GM13976 (cell line): ENCODE data around the gene NANS.
"Not testable (repeated sequence)": the region's sequence is repeated elsewhere in the genome, so short reads cannot be mapped to it uniquely, and the experiment has no call there.

Source experiments
- DNase-seq: peaks from one replicate; pipeline ENCODE4 v3.0.0; 2012; ENCODE audit warnings: low spot score
- in situ Hi-C: fragments of 300-500 bp; cut with MboI; formaldehyde crosslinking; loops from one replicate; pipeline ENCODE4 v1.12.0; 2022; ENCODE audit warnings: low sequenced_read_pairs, mixed read lengths, inconsistent platforms; ENCODE audit not compliant: unreplicated experiment
- TF ChIP-seq, protein P1 (sequence below): IDR thresholded peaks from 2 replicates; pipeline ENCODE4 v1.5.1; 2012; ENCODE audit warnings: borderline replicate concordance, mild to moderate bottlenecking; ENCODE audit not compliant: insufficient read depth; ENCODE audit errors: extremely low read depth, missing control alignments, control extremely low read depth

Gene NANS

DNA sequence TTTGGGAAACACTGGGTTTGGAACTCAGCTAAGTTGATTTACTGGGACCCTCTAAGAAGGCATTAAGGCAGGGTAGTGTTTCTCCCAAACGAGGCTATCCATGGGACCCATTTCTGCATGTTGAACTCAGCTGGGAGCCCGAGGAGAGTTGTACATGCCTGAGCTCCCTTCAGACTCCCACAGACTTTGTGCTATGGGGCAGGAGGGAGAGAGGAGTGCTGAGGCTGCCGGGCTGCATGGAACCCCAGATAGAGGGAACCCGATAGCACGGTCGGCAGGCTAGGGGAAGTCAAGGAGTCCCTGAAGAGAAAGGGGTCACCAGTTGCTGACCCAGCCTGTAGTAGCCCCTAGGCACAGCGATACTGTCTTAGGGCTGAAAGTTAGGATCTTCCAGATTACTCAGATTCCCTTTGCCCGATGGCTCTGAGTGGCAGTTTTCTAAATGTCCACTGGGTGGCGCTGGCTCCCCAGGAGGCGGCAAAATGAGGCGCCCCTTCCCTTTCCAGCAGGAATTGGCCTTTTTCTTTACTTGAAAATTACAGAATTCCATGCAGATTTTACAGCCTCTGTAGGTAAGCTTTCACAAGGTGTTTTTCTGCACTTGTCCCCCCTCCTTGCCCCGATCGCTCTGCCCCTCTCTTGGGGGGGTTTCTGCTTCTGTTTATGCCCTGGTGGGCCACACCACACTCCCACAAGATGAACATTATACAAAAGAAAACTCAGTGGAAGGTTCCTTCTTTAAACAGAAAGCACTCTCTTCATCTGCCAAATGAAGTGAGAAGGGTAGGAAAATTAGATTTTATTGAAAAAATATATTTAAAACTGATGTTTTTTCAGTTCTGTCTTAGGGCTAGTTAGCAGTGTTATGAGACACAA, 17.8 kb downstream of the NANS start:
- in situ Hi-C loops: loop anchor here (5.0 kb wide), 1 partner anchor 183 kb away; the partner anchor contains the start of gene TBC1D2
- TF ChIP-seq, protein P1, sequence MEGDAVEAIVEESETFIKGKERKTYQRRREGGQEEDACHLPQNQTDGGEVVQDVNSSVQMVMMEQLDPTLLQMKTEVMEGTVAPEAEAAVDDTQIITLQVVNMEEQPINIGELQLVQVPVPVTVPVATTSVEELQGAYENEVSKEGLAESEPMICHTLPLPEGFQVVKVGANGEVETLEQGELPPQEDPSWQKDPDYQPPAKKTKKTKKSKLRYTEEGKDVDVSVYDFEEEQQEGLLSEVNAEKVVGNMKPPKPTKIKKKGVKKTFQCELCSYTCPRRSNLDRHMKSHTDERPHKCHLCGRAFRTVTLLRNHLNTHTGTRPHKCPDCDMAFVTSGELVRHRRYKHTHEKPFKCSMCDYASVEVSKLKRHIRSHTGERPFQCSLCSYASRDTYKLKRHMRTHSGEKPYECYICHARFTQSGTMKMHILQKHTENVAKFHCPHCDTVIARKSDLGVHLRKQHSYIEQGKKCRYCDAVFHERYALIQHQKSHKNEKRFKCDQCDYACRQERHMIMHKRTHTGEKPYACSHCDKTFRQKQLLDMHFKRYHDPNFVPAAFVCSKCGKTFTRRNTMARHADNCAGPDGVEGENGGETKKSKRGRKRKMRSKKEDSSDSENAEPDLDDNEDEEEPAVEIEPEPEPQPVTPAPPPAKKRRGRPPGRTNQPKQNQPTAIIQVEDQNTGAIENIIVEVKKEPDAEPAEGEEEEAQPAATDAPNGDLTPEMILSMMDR: peak; percentile 88
- peak; percentile 77 for DNase-seq

DNA sequence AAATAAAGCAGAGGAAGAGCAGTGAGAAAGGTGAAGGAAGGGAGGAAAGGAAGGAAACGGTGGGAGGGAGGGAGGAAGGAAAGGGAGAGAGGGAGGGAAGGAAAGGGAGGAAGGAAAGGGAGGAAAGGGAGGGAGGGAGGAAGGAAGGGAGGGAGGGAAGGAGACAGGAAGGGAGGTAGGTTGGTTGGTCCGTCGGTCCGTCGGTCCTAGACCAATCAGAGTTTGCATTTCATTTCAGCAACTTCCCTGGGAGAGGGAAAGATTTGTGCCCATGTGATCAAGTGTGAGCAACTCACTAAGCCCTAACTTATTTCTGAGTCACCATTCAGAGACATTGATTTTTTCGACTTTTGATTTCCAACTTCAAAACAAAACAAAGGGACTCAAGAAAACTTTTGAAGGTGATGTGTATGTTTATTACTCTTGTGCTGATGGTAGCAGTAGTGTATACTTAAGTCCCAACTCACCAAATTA, 18.8 kb downstream of the NANS start:
- TF ChIP-seq, protein P1: no peak
- no peak for DNase-seq
- in situ Hi-C loops: no loop called here

DNA sequence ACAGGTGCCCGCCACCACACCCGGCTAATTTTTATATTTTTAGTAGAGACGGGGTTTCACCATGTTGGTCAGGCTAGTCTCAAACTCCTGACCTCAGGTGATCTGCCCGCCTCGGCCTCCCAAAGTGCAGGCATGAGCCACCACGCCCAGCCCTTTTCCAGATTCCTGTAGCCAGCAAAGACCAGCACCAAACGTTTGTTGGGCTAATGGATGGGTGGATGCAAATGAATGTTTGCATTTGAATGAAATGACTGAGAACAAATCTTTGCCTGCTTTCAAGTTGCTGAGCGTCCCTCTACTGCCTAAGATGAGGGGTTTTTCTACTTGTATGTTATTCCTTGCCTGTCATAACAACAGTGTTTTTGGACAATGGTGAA, 20.0 kb downstream of the NANS start:
- in situ Hi-C loops, DNase-seq: not testable (repeated sequence)

DNA sequence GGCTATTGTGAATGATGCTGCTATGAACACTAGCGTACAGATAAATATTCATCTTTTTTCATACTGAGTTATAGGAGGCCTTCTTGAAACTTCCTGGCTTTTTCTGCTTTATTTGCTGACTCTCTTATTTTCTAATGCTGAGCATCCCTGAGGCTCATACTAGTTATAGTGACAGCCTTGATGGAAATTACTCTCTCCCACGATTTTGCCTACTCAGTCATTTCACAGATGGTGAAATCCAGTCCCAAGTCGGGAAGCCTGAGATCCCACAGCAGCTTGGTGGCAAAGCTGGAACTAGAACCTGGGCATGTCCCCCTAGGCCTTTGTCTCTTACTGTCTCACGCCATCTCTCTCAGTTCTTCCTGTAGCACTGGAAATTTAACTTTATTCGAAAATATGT, 22.4 kb downstream of the NANS start:
- TF ChIP-seq, protein P1: no peak
- DNase-seq: no peak
- in situ Hi-C loops: no loop called here

DNA sequence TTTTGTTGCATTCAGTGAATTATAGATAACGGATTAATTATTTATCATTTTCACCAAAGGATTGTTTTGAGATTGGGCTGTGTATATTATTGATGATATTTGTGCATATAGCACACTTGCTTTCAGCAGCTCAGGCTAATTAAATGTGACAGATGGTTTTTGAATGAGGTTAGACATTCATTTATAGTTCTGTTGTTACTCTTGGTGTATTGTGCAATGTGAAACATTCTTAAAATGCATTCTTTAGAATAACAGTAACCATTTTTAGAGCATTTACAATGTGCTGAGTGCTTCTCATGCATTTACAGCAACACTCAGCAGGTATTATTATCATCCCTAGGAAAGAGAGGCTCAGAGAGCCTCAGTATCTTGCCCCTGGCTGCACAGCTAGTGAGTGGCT, 23.8 kb downstream of the NANS start:
- in situ Hi-C loops: no loop called here
- no peak for DNase-seq

DNA sequence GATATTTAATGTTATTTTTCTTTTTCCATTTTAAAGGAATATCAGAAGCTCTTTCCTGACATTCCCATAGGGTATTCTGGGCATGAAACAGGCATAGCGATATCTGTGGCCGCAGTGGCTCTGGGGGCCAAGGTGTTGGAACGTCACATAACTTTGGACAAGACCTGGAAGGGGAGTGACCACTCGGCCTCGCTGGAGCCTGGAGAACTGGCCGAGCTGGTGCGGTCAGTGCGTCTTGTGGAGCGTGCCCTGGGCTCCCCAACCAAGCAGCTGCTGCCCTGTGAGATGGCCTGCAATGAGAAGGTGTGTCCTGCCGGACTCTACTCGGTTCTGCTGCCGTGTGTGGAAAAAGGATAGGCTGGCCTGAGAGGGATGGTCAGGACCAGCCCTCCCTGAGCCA, 24.2 kb downstream of the NANS start:
- in situ Hi-C loops: no loop called here
- TF ChIP-seq, protein P1: no peak

More for the DNA sequence above, 23.8 kb downstream of the NANS start:
- TF ChIP-seq, protein P1: no peak

DNA sequence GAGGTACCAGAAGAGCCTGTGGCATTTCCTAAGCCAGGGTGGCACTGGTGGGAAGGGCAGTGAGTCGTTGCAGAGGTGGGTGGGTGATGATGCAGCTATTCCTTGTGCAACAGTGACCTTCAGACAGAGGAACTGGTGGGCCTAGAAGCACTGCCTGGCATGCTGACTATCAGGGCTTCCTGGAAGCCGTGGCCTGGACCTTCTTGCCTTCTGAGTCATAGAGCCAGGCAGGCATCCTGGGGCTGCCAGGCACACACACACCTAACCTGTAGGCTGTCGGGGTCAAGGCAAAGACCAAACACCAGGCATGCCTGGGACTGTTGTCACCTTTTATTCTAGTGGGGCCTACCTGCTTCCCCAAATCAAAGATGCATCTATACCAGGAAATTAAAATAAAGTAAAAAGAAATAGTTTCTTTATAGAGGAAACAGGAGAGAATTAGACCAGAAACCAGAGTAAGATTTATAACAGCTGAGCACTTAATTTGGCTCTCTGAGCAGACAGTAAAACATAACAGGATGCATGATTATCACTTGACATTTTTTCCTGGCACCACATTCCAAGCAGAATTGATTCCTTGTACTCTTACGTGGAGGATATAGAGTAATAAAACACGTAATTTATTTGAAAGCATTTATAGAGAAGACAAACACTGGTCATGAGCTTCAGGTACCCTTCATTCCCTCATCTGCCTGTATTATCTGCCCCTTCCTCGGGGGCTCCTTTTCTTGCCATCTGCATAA, 25.1 kb downstream of the NANS start:
- TF ChIP-seq, protein P1: no peak
- in situ Hi-C loops: no loop called here
- no peak for DNase-seq

More for the DNA sequence above, 24.2 kb downstream of the NANS start:
- no peak for DNase-seq
